Transverse colon (tissue), 4 donors: ENCODE data around the gene MUSTN1.

Experiments used
- EP300 ChIP-seq: sonication (generic); formaldehyde crosslinking; IDR thresholded peaks from one replicate; pipeline ENCODE4 v1.6.1; 2017; ENCODE audit warnings: antibody characterized with exemption, low read depth
- POLR2AphosphoS5 ChIP-seq, 3 donors: sonication (generic); formaldehyde crosslinking; IDR thresholded peaks; one replicate each; pipeline ENCODE4 v1.6.1; 2016; ENCODE audit warnings: antibody characterized with exemption in 3 of 3
- TF ChIP-seq, protein P1 (sequence below), 5 experiments: fragments of 200-600 bp in 3 of 5; fragments of 450-650 bp in 2 of 5; sonication (generic) in 3 of 5; IDR thresholded peaks; 1 replicate in 2 of 5; 2 replicates in 3 of 5; pipeline ENCODE4 v1.5.1; 2016 to 2017; ENCODE audit warnings: antibody characterized with exemption in 5 of 5, inconsistent platforms in 3 of 5, mild to moderate bottlenecking in 2 of 5, moderate library complexity in 1 of 5

DNA sequence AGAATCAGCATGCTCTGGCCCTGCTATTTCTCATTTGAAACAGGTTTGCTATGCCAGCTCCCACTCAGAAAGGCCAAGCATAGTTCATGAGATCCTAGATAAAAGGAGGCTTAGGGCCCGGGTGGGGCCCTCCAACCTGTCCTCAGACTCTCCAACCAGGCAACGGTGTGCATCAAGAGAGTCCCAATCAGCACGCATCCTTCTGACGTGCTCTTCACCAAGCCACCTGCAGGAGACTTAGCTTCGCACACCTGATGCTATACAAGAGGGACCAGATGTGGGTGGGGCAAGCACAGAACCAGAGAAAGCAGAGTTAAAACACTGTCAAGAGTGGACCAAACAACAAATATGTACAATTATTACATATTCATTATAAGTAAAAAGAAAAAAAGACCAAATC, 45.2 kb upstream of the MUSTN1 start:
- TF ChIP-seq, protein P1, sequence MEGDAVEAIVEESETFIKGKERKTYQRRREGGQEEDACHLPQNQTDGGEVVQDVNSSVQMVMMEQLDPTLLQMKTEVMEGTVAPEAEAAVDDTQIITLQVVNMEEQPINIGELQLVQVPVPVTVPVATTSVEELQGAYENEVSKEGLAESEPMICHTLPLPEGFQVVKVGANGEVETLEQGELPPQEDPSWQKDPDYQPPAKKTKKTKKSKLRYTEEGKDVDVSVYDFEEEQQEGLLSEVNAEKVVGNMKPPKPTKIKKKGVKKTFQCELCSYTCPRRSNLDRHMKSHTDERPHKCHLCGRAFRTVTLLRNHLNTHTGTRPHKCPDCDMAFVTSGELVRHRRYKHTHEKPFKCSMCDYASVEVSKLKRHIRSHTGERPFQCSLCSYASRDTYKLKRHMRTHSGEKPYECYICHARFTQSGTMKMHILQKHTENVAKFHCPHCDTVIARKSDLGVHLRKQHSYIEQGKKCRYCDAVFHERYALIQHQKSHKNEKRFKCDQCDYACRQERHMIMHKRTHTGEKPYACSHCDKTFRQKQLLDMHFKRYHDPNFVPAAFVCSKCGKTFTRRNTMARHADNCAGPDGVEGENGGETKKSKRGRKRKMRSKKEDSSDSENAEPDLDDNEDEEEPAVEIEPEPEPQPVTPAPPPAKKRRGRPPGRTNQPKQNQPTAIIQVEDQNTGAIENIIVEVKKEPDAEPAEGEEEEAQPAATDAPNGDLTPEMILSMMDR (IDR thresholded peaks at IDR 0.05) = no peak
- TF ChIP-seq POLR2AphosphoS5 (IDR thresholded peaks at IDR 0.05) (no peak), EP300 (no peak)
